UCSD-AML1 (cell line): ENCODE results near the gene PLEKHJ1.
A peak's percentile ranks its signal among the peaks of the same experiment; 100 is the strongest.

Experiments used
- DNase-seq: peaks from one replicate; lab custom pipeline; 2025; ENCODE audit not compliant: unreplicated experiment; lab: John Stamatoyannopoulos, UW

Gene PLEKHJ1

GRCh38 chr19:2249880-2250765, 14.0 kb upstream of the PLEKHJ1 start:
- no peak for DNase-seq

- no peak for DNase-seq
These were observed 13.1 kb upstream of the PLEKHJ1 start, which contains the start of gene AMH for GRCh38 chr19:2249010-2249866. Gene AMH, plus strand, starts transcription at chr19:2249323. Its CDS starts 10 bp downstream, at chr19:2249333.

GRCh38 chr19:2248136-2249009, 12.2 kb upstream of the PLEKHJ1 start:
- no peak for DNase-seq

- DNase-seq, result no peak
These were observed 11.4 kb upstream of the PLEKHJ1 start for GRCh38 chr19:2247433-2248101.

GRCh38 chr19:2246801-2247361, 10.8 kb upstream of the PLEKHJ1 start:
- DNase-seq, result no peak

- no peak for DNase-seq
These were observed 10.0 kb upstream of the PLEKHJ1 start for GRCh38 chr19:2246014-2246620.

- no peak for DNase-seq
These were observed 9.1 kb upstream of the PLEKHJ1 start for GRCh38 chr19:2245273-2245672.

GRCh38 chr19:2244486-2244885, 8.4 kb upstream of the PLEKHJ1 start:
- no peak for DNase-seq

GRCh38 chr19:2244125-2244411, 7.9 kb upstream of the PLEKHJ1 start:
- no peak for DNase-seq

- no peak for DNase-seq
These were observed 7.4 kb upstream of the PLEKHJ1 start for GRCh38 chr19:2243274-2244124.

GRCh38 chr19:2242816-2243215, 6.7 kb upstream of the PLEKHJ1 start:
- DNase-seq, result no peak

GRCh38 chr19:2242092-2242537, 6.0 kb upstream of the PLEKHJ1 start:
- no peak for DNase-seq

- DNase-seq, result no peak
These were observed 5.0 kb upstream of the PLEKHJ1 start for GRCh38 chr19:2240881-2241760.

GRCh38 chr19:2239771-2240770, 3.9 kb upstream of the PLEKHJ1 start:
- DNase-seq, result peak; percentile 50

- DNase-seq, result no peak
These were observed 3.0 kb upstream of the PLEKHJ1 start for GRCh38 chr19:2239173-2239572.

GRCh38 chr19:2237869-2238153, 1.7 kb upstream of the PLEKHJ1 start:
- DNase-seq, result no peak
